GM12878 (cell line): ENCODE measurements around the gene UBE2D4. TPM values are rescaled to one million over a fixed set of nuclear protein-coding genes. Genes with fewer than 3 reads are reported as not detected.

ENCODE experiments used
- ATAC-seq: fragments of 200-7000 bp; cut with Tn5 transposase; 3 replicates; pipeline ENCODE4 v1.9.1; 2020; ENCODE audit warnings: mild to moderate bottlenecking, moderate library complexity
- BruUV-seq: library from RNA; stranded (reverse); fragments of 400-500 nt; replicated peaks from 2 replicates; lab custom pipeline; 2021; lab: Mats Ljungman, UMichigan
- CTCF ChIA-PET: fragments of 300-600 bp; sonication (Branson Sonifier 250); formaldehyde crosslinking; extraction: SDS; loops from one replicate; lab custom pipeline; 2021; ENCODE audit warnings: inconsistent platforms; lab: Yijun Ruan, JAX
- POLR2A ChIA-PET: fragments of 350-600 bp; formaldehyde crosslinking; extraction: SDS; loops from one replicate; lab custom pipeline; 2021; ENCODE audit warnings: inconsistent platforms; lab: Charles Lee
- RAD21 ChIA-PET: fragments of 300-600 bp; sonication (Branson Sonifier 250); formaldehyde crosslinking; loops from one replicate; lab custom pipeline; 2023; ENCODE audit warnings: antibody characterized with exemption; ENCODE audit not compliant: unreplicated experiment; lab: Charles Lee
- SMC1A ChIA-PET: fragments of 300-600 bp; sonication (Branson Sonifier 250); formaldehyde crosslinking; loops from one replicate; lab custom pipeline; 2023; ENCODE audit not compliant: unreplicated experiment, uncharacterized antibody; lab: Charles Lee
- DNase-seq: peaks from one replicate; pipeline ENCODE4 v3.0.0-alpha.2; 2011; ENCODE audit warnings: low read depth, low spot score
- FAIRE-seq: peaks from 3 replicates; lab custom pipeline; 2011; peaks lifted over from hg19 to GRCh38; lab: Jason Lieb, UNC
- H2AFZ ChIP-seq: 2 replicates; pipeline ENCODE4 v1.6.0; 2011; ENCODE audit warnings: low read depth, low read length, control low read depth; ENCODE audit not compliant: control insufficient read depth
- H3K27ac ChIP-seq: 2 replicates; pipeline ENCODE4 v1.5.1; 2011; ENCODE audit warnings: control low read depth; ENCODE audit not compliant: control insufficient read depth, insufficient read depth
- H3K27me3 ChIP-seq, 2 experiments: replicated peaks in 1 of 2; 2 replicates each; pipeline versions ENCODE4 v1.6.0 to v1.6.1; 2011; ENCODE audit warnings: low read length in 1 of 2; ENCODE audit not compliant: control insufficient read depth in 2 of 2, insufficient read depth in 2 of 2
- H3K36me3 ChIP-seq, 2 experiments: 2 replicates each; pipeline ENCODE4 v1.5.1; 2011; ENCODE audit warnings: low read length in 1 of 2; ENCODE audit not compliant: control insufficient read depth in 2 of 2, insufficient read depth in 2 of 2
- H3K4me1 ChIP-seq: 2 replicates; pipeline ENCODE4 v1.6.1; 2011; ENCODE audit warnings: mild to moderate bottlenecking, low read length, moderate library complexity, mixed read lengths; ENCODE audit not compliant: control insufficient read depth, insufficient read depth
- H3K4me2 ChIP-seq: 2 replicates; pipeline ENCODE4 v1.6.0; 2011; ENCODE audit warnings: control low read depth; ENCODE audit not compliant: control insufficient read depth, insufficient read depth
- H3K4me3 ChIP-seq: fragments of 200-600 bp; sonication (generic); 2 replicates; pipeline ENCODE4 v1.5.1; 2016
- H3K79me2 ChIP-seq: 2 replicates; pipeline ENCODE4 v1.6.0; 2011; ENCODE audit warnings: low read length; ENCODE audit not compliant: control insufficient read depth, insufficient read depth
- H3K9ac ChIP-seq: 2 replicates; pipeline ENCODE4 v1.8.0; 2011; ENCODE audit warnings: low read length, control low read depth, mixed read lengths; ENCODE audit not compliant: control insufficient read depth, insufficient read depth
- H3K9me3 ChIP-seq: replicated peaks from 3 replicates; pipeline ENCODE4 v1.5.1; 2011; ENCODE audit warnings: mild to moderate bottlenecking, low read length; ENCODE audit not compliant: control insufficient read depth, insufficient read depth
- H4K20me1 ChIP-seq: 2 replicates; pipeline ENCODE4 v1.6.0; 2011; ENCODE audit not compliant: control insufficient read depth, insufficient read depth
- BCL11A ChIP-seq: IDR thresholded peaks from 2 replicates; pipeline ENCODE4 v1.6.1; 2011; ENCODE audit warnings: low read depth, low read length
- BMI1 ChIP-seq: fragments of 450-650 bp; IDR thresholded peaks from 2 replicates; pipeline ENCODE4 v1.6.1; 2016; ENCODE audit warnings: mild to moderate bottlenecking, moderate library complexity, borderline replicate concordance
- BRCA1 ChIP-seq: IDR thresholded peaks from 2 replicates; pipeline ENCODE4 v1.6.1; 2011; ENCODE audit warnings: low read depth, low read length, improper control_type of control experiment
- CEBPB ChIP-seq, 2 experiments: fragments of 150-350 bp in 1 of 2; IDR thresholded peaks; 2 replicates each; pipeline ENCODE4 v1.6.1; 2012 to 2014; ENCODE audit warnings: low read depth in 2 of 2, low read length in 2 of 2, borderline replicate concordance in 1 of 2, inconsistent platforms in 1 of 2
- EZH2 ChIP-seq: IDR thresholded peaks from 2 replicates; pipeline ENCODE4 v1.6.1; 2012; ENCODE audit warnings: low read depth, mild to moderate bottlenecking, control low read depth, inconsistent platforms, low read length, borderline replicate concordance; ENCODE audit not compliant: control insufficient read depth
- IRF4 ChIP-seq: IDR thresholded peaks from 2 replicates; pipeline ENCODE4 v1.6.1; 2011; ENCODE audit warnings: low read depth, low read length
- KDM1A ChIP-seq: fragments of 200-600 bp; sonication (generic); IDR thresholded peaks from 2 replicates; pipeline ENCODE4 v1.6.1; 2016; ENCODE audit warnings: borderline replicate concordance
- KLF5 ChIP-seq: fragments of 450-650 bp; IDR thresholded peaks from 2 replicates; pipeline ENCODE4 v1.6.1; 2014; ENCODE audit warnings: mild to moderate bottlenecking; ENCODE audit not compliant: partially characterized antibody
- MEF2A ChIP-seq: IDR thresholded peaks from 2 replicates; pipeline ENCODE4 v1.6.1; 2011; ENCODE audit warnings: low read depth, mild to moderate bottlenecking, low read length, moderate library complexity; ENCODE audit not compliant: insufficient read depth
- NFXL1 ChIP-seq: fragments of 450-650 bp; IDR thresholded peaks from 2 replicates; pipeline ENCODE4 v1.6.1; 2017; ENCODE audit warnings: antibody characterized with exemption, mild to moderate bottlenecking, borderline replicate concordance
- RB1 ChIP-seq: fragments of 450-650 bp; formaldehyde crosslinking; IDR thresholded peaks from 2 replicates; pipeline ENCODE4 v1.6.1; 2017; ENCODE audit warnings: mild to moderate bottlenecking, borderline replicate concordance
- RBBP5 ChIP-seq: fragments of 200-600 bp; sonication (generic); conservative IDR thresholded peaks from 2 replicates; pipeline ENCODE4 v1.6.1; 2016
- SIN3A ChIP-seq: IDR thresholded peaks from 2 replicates; pipeline ENCODE4 v1.6.1; 2012; ENCODE audit warnings: low read depth, low read length, improper control_type of control experiment
- SREBF1 ChIP-seq: IDR thresholded peaks from 2 replicates; pipeline ENCODE4 v1.6.1; 2012; ENCODE audit warnings: mild to moderate bottlenecking, low read length
- WGBS: methylation state at CpG from one replicate; pipeline ENCODE4 v1.1.6; 2016; ENCODE audit warnings: low lambda C conversion rate; ENCODE audit not compliant: insufficient replicate concordance, insufficient coverage; ENCODE audit errors: missing lambda C conversion rate; 5-methylcytosine and 5-hydroxymethylcytosine counted together
- in situ Hi-C: fragments of 300-500 bp; cut with MboI; formaldehyde crosslinking; loops from 9 replicates; pipeline ENCODE4 v1.14.3; 2018; ENCODE audit warnings: mixed read lengths
- intact Hi-C: fragments of 100-400 bp; cut with micrococcal nuclease; formaldehyde crosslinking; loops from one replicate; pipeline ENCODE4 v1.14.2; 2022; ENCODE audit not compliant: unreplicated experiment
- polyA plus RNA-seq, 11 experiments: library from polyadenylated mRNA; depleted of rRNA in 4 of 11; unstranded in 6 of 11; stranded (reverse) in 5 of 11; fragments of >200 nt; fragmentation: Nextera tagmentation in 4 of 11; fragmentation: Illumina TruSeq in 1 of 11; extraction: Ambion mirVana in 4 of 11; extraction: Trizol in 1 of 11; gene quantifications; 1 replicate in 1 of 11; 2 replicates in 10 of 11; pipeline versions ENCODE4 v1.2.1 to v1.2.3, GENCODE V29; 2011 to 2016; ENCODE audit warnings: inconsistent platforms in 2 of 11, missing spikeins in 2 of 11, low read depth in 1 of 11
- total RNA-seq, 4 experiments: library from RNA; depleted of rRNA in 3 of 4; stranded (reverse); fragments of >200 nt in 3 of 4; fragmentation: Illumina TruSeq in 1 of 4; extraction: Trizol in 1 of 4; gene quantifications; 2 replicates each; pipeline versions ENCODE4 v1.2.1 to v1.2.3, GENCODE V29; 2013 to 2021
- TF ChIP-seq, protein P1 (sequence below): IDR thresholded peaks from 2 replicates; pipeline ENCODE4 v1.6.1; 2012; ENCODE audit warnings: low read depth, low read length, improper control_type of control experiment
- TF ChIP-seq, protein P2 (sequence below): IDR thresholded peaks from 2 replicates; pipeline ENCODE4 v1.6.1; 2011; ENCODE audit warnings: low read depth, low read length, improper control_type of control experiment, borderline replicate concordance

UBE2D4 gene
- total and polyA plus RNA-seq, 10 of the 15 experiments (the other 5 are each of a cell fraction or from before 2014, with no cell fraction given), result 3.5 to 16.6 (median 10.3) TPM

DNA sequence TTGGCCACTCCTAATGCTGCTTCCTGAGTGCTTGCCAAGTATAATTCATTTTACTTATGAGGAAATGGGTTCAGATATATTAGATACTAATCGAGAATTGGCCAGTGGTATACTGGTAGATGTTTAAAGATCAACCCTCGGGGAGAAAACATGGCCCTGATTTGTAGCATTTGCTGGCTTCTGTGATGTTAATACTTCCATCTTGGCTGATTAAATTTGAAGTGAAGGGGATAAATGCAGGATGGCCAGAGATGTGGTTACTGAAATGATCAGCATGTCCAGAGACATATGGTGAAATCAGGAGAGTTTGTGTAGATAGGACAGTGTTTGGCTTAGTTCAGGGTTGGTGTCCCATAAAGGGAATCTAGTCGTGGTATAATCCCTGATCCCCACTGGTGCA lies 11.2 kb downstream of the UBE2D4 start:
- H4K20me1 ChIP-seq, result no peaks in the 10 kb centered on the region
- ATAC-seq, result no peak
- BruUV-seq, result no TSS peak
- no peak overlapping the region for H2AFZ ChIP-seq
- no peak for FAIRE-seq
- intact Hi-C loops (no loop called here), in situ Hi-C loops (no loop called here)
- no peak overlapping the region for H3K9ac ChIP-seq
- POLR2A ChIA-PET, result no interaction called here
- no peaks in the 10 kb centered on the region for H3K4me1 ChIP-seq
- no peak overlapping the region for H3K4me3 ChIP-seq
- no peak overlapping the region for H3K4me2 ChIP-seq
- SMC1A ChIA-PET, result no interaction called here
- RAD21 ChIA-PET, result no interaction called here
- DNase-seq, result no peak
- H3K79me2 ChIP-seq, result no peaks in the 10 kb centered on the region
- CTCF ChIA-PET, result no interaction called here
- TF ChIP-seq, protein P1, sequence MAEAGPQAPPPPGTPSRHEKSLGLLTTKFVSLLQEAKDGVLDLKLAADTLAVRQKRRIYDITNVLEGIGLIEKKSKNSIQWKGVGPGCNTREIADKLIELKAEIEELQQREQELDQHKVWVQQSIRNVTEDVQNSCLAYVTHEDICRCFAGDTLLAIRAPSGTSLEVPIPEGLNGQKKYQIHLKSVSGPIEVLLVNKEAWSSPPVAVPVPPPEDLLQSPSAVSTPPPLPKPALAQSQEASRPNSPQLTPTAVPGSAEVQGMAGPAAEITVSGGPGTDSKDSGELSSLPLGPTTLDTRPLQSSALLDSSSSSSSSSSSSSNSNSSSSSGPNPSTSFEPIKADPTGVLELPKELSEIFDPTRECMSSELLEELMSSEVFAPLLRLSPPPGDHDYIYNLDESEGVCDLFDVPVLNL, result no peak
- TF ChIP-seq SIN3A (no peak), BMI1 (no peak), RBBP5 (no peak), SREBF1 (no peak), BRCA1 (no peak), IRF4 (no peak), RB1 (no peak)
- H3K9me3 ChIP-seq, result no peaks in the 10 kb centered on the region
- H3K27me3 ChIP-seq, result no peaks in the 10 kb centered on the region
- no peak overlapping the region for H3K27ac ChIP-seq
- H3K36me3 ChIP-seq, result no peaks in the 10 kb centered on the region
- 67% methylated on average over 3 of the region's 3 CpGs for WGBS

DNA sequence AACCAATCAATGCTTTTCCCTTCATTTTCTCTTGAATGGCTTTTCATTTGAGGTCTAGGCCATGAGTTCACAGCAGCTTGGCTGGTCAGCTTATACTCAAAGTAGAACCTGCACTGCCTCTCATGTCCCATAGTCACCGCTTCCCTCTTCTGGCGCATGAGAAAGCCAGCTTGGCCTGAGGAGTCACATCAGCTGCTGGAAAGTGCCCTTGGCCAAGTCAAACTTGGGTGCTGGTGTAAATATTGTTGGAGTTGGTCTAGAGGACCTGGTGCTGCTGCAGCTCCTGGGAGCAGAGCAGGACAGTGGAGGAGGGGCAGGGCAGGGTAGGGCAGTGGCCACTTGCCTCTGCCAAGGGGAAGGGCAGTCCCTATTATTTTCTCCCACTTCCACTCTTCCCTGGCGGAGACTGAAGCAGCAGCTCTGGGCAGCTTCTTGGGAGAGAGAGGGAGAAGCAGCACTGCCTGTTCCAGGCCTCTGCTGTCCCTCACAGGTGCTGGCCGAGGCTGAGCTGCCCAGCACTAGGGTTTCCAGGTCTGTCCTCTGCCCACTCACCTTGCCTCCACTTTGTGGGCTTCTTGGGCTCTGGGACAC lies 12.8 kb downstream of the UBE2D4 start:
- Histone ChIP-seq H3K4me3 (no peak overlapping the region), H2AFZ (no peak overlapping the region), H4K20me1 (no peaks in the 10 kb centered on the region), H3K36me3 (no peaks in the 10 kb centered on the region; a peak in 1 of 4 replicates), H3K4me2 (no peak overlapping the region), H3K4me1 (no peaks in the 10 kb centered on the region), H3K9ac (no peak overlapping the region), H3K27me3 (no peaks in the 10 kb centered on the region), H3K79me2 (no peaks in the 10 kb centered on the region), H3K27ac (no peak overlapping the region), H3K9me3 (no peaks in the 10 kb centered on the region)
- ChIA-PET CTCF (no interaction called here), RAD21 (no interaction called here), SMC1A (no interaction called here), POLR2A (no interaction called here)
- DNase-seq, result no peak
- 90% methylated on average over 4 of the region's 4 CpGs for WGBS
- no peak for ATAC-seq
- no TSS peak for BruUV-seq
- intact Hi-C loops (no loop called here), in situ Hi-C loops (no loop called here)
- FAIRE-seq, result no peak
- no peak for TF ChIP-seq CEBPB (IDR thresholded peaks at IDR 0.05; ENCODE audit: borderline replicate concordance in 1 of 2, low read depth in 2 of 2, low read length in 2 of 2)
- no peak for TF ChIP-seq MEF2A
- no peak for TF ChIP-seq EZH2
- TF ChIP-seq NFXL1, result no peak
- no peak for TF ChIP-seq KLF5
- no peak for TF ChIP-seq KDM1A
- TF ChIP-seq BCL11A, result no peak
- TF ChIP-seq, protein P2, sequence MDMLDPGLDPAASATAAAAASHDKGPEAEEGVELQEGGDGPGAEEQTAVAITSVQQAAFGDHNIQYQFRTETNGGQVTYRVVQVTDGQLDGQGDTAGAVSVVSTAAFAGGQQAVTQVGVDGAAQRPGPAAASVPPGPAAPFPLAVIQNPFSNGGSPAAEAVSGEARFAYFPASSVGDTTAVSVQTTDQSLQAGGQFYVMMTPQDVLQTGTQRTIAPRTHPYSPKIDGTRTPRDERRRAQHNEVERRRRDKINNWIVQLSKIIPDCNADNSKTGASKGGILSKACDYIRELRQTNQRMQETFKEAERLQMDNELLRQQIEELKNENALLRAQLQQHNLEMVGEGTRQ, result no peak
